ENCODE measurements around the gene ADAMTS2.

The ADAMTS2 gene

GRCh38 chr5:179115845-179116524 is 229.3 kb downstream of the ADAMTS2 start:
- DNase-seq (ENCODE audit: low read depth): no peak
- H3K4me3 ChIP-seq (ENCODE audit: low read depth, low read length): no peak overlapping the region

GRCh38 chr5:179115307-179115706 is 230.0 kb downstream of the ADAMTS2 start:
- no peak for DNase-seq (ENCODE audit: low read depth)
- H3K4me3 ChIP-seq (ENCODE audit: low read depth, low read length): no peak overlapping the region
- TF ChIP-seq, protein P1, sequence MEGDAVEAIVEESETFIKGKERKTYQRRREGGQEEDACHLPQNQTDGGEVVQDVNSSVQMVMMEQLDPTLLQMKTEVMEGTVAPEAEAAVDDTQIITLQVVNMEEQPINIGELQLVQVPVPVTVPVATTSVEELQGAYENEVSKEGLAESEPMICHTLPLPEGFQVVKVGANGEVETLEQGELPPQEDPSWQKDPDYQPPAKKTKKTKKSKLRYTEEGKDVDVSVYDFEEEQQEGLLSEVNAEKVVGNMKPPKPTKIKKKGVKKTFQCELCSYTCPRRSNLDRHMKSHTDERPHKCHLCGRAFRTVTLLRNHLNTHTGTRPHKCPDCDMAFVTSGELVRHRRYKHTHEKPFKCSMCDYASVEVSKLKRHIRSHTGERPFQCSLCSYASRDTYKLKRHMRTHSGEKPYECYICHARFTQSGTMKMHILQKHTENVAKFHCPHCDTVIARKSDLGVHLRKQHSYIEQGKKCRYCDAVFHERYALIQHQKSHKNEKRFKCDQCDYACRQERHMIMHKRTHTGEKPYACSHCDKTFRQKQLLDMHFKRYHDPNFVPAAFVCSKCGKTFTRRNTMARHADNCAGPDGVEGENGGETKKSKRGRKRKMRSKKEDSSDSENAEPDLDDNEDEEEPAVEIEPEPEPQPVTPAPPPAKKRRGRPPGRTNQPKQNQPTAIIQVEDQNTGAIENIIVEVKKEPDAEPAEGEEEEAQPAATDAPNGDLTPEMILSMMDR (conservative IDR thresholded peaks at IDR 0.05; ENCODE audit: low read depth, low read length): no peak

More at GRCh38 chr5:179115845-179116524, 229.3 kb downstream of the ADAMTS2 start:
- TF ChIP-seq, protein P1 (conservative IDR thresholded peaks at IDR 0.05; ENCODE audit: low read depth, low read length): no peak

DNA sequence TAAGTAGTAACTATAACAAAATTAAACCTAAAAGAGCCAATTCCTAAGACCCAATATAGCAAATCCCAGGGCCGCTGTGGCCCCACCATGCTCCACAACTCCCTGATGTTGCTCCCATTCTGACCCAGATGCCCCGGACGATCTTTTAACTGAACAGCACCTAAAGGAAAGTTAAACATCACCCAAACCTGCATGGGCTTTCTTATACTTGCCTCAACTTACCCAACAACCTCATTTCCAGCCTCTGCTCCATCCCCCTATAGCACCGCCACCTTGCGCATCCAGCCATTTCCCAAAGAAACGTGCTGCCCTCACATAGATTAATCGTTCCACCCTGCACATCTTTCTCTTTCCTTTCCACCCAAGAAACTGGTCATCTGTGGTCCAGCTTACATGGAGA is 230.5 kb downstream of the ADAMTS2 start:
- TF ChIP-seq, protein P1 (conservative IDR thresholded peaks at IDR 0.05; ENCODE audit: low read depth, low read length): no peak
- H3K4me3 ChIP-seq (ENCODE audit: low read depth, low read length): no peak overlapping the region
- DNase-seq (ENCODE audit: low read depth): no peak

GRCh38 chr5:179113945-179114641 is 231.2 kb downstream of the ADAMTS2 start:
- DNase-seq (ENCODE audit: low read depth): no peak
- H3K4me3 ChIP-seq (ENCODE audit: low read depth, low read length): no peak overlapping the region
- TF ChIP-seq, protein P1 (conservative IDR thresholded peaks at IDR 0.05; ENCODE audit: low read depth, low read length): no peak

- TF ChIP-seq, protein P1 (conservative IDR thresholded peaks at IDR 0.05; ENCODE audit: low read depth, low read length): no peak
Observed at GRCh38 chr5:179113143-179113530, 232.1 kb downstream of the ADAMTS2 start.

DNA sequence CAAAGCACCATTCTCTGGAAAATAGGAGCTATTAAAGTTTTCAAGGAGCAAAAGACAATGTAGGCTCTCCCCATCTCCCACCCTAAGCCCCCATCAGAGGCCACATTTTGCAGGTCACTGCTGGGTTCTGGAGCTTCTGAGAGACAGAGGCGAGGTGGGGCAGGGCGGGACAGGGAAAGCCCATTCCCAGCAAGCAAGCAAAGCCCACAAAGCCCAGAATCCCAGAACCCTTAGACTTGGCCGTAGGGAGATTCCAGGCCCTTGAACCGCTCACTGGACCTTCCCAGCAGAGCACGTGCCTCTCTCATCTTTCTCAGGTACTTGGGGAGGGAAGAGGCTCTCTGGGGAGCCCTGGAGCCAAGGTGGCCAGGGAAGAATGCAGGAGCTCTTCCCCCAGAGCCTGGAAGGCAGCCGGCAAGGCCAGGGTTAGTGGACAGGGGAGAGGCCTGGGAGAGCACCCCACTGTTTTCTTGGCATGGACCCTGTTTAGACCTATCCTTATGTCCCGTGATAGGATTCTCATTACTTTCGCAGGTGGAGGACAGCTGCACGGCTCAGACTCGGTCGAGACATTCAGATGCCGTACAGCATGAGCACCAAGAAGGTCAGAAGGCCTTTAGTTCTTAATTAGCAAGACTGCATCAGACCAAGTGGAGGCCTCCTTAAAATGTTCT is 232.7 kb downstream of the ADAMTS2 start:
- DNase-seq (ENCODE audit: low read depth): no peak
- TF ChIP-seq, protein P1 (conservative IDR thresholded peaks at IDR 0.05; ENCODE audit: low read depth, low read length): no peak
- H3K4me3 ChIP-seq (ENCODE audit: low read depth, low read length): no peak overlapping the region

More at GRCh38 chr5:179113143-179113530, 232.1 kb downstream of the ADAMTS2 start:
- no peak overlapping the region for H3K4me3 ChIP-seq (ENCODE audit: low read depth, low read length)
- DNase-seq (ENCODE audit: low read depth): no peak

All from choroid plexus epithelial cell (primary cell).